Measurements from ENCODE around the gene NEURL1.

Gene NEURL1

DNA sequence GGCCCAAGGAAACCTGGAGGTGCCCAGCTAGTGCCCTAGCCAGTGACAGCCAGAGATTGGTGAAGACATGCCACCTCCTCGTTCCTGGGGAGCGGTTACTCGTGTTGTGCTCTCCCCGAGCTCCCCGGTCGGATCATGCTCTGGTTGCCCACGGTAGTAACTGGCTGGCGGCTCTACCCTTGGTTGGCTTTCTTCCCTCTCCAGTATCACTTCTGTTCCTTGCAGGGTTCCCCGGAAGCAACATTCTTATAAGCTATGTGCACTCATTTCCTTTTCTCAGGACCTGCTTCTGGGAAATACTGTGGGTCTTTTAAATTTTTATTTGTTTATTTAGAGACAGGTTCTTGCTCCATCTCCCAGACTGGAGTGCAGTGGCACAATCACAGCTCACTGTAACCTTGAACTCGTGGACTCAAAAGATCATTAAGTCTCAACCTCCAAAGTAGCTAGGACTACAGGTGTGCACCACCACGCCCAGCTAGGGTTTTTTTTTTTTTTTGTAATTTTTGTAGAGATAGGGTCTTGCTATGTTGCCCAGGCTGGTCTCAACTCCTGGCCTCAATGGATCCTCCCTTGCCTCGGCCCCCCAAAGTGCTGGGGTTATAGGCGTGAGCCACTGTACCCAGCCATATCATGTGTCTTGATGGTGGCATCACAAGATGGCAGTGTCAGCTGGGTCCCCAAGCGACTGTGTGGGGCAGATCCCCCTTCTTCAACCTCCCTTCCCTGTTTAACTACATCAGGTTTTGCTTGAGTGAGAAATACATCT, 27.9 kb upstream of the NEURL1 start:
- H3K27ac ChIP-seq = peak overlapping the region; percentile 21; the same call in 1 of the 2 replicates
- no peak for TF ChIP-seq ZFX (IDR thresholded peaks at IDR 0.05)
- TF ChIP-seq, protein P1, sequence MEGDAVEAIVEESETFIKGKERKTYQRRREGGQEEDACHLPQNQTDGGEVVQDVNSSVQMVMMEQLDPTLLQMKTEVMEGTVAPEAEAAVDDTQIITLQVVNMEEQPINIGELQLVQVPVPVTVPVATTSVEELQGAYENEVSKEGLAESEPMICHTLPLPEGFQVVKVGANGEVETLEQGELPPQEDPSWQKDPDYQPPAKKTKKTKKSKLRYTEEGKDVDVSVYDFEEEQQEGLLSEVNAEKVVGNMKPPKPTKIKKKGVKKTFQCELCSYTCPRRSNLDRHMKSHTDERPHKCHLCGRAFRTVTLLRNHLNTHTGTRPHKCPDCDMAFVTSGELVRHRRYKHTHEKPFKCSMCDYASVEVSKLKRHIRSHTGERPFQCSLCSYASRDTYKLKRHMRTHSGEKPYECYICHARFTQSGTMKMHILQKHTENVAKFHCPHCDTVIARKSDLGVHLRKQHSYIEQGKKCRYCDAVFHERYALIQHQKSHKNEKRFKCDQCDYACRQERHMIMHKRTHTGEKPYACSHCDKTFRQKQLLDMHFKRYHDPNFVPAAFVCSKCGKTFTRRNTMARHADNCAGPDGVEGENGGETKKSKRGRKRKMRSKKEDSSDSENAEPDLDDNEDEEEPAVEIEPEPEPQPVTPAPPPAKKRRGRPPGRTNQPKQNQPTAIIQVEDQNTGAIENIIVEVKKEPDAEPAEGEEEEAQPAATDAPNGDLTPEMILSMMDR (conservative IDR thresholded peaks at IDR 0.05) = no peak

DNA sequence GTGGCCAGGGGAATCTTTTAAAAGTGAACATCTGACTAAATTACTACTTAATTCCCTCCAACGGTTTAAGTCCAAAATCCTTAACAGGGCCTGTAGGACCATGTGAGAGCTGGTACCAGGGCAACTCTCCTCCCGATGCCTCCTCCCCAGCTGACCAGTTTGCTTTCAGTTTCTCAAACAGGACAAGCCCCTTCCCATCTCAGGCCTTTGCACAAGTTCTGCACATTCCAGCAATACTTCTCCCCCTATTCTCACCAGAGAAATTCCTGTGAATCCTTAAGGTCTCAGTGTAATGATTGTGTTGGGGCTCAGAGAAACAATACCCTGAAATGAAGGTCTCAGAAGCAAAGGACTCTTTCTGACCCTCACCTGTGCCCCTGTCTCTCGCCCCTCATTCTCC, 26.8 kb upstream of the NEURL1 start:
- TF ChIP-seq, protein P1 (conservative IDR thresholded peaks at IDR 0.05) = no peak
- TF ChIP-seq ZFX (IDR thresholded peaks at IDR 0.05) = no peak

DNA sequence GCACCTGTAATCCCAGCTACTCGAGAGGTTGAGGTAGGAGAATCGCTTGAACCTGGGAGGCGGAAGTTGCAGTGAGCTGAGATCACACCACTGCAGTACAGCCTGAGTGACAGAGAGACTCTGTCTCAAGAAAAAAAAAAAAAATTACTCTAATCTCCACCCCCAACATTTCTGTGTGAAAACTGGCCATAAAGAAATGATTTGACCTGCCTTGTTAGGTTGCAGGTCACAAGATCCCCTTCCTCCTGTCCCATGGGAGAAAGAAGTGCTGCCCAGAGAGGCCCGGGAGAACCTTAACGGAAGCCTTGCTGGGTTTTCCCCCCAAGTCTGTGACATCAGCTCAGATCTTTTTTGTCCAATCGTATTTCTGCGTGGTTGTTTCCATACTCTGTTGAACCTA, 26.1 kb upstream of the NEURL1 start:
- TF ChIP-seq ZFX (IDR thresholded peaks at IDR 0.05) = no peak
- TF ChIP-seq, protein P1 (conservative IDR thresholded peaks at IDR 0.05) = no peak
- no peak overlapping the region for H3K27ac ChIP-seq

More for the DNA sequence above, 26.8 kb upstream of the NEURL1 start:
- no peak overlapping the region for H3K27ac ChIP-seq

DNA sequence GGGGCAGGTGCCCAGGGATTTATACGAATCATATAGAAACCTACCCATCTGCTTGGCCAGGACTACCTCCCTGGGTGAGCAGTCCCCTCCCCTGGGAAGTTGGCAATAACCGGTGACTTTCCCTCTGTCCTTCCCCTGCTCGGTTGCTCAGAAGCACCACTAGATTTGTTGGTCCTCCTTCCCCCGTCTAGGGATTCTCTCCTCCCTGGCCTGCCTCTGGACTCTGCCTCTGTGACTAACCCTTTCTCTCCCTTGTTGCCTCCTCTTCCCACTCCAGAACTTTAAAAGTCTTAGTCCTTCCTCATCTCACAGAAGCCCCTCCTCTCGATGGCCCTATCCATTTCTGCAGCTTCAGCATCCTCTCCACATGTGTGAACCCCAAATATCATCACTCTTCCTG, 24.3 kb upstream of the NEURL1 start:
- TF ChIP-seq, protein P1 (conservative IDR thresholded peaks at IDR 0.05) = no peak
- TF ChIP-seq ZFX (IDR thresholded peaks at IDR 0.05) = no peak
- no peak overlapping the region for H3K27ac ChIP-seq

DNA sequence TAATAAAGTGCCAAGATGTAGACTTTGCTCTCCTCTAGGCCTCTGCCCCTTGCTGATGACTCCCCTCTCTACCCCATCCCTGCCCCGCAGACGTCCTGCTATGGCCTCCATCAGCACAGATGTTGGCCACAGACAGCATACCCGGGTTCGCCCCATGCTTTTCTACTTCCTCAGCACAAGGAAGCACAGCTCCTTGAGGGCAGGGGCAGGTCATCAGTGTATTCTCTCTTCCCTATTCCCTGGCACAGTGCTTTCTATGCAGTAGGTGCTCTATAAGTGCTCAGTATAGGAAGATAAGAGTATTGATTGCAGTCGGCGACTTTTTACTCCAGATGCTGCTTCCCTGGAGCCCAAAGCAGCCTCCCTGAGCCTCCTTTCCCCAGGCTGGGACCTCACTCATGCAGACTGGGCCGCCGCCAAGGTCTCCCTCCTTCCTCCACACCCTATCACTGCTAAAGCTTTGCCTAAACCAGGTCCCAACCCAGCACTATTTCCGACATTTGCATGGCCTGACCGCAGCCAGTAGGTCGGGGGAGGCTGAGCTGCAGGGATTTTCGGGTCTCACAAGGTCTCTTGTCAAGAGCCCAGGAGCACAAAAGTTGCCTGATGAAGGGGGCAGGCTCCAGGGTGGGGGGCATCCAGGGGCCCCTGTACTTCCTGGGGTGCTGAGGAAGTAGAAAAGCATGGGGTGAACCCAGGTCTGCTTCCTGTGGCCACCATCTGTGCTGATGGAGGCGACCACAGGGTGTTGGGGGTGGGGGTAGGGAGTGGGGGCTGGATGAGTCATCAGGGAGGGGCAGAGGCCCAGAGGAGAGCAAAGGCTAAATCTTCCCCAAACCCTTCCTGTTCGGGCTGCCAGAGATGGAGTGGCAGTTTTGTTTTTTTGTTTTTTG, 22.5 kb upstream of the NEURL1 start:
- TF ChIP-seq ZFX (IDR thresholded peaks at IDR 0.05) = no peak
- TF ChIP-seq, protein P1 (conservative IDR thresholded peaks at IDR 0.05) = no peak
- H3K27ac ChIP-seq = no peak overlapping the region

DNA sequence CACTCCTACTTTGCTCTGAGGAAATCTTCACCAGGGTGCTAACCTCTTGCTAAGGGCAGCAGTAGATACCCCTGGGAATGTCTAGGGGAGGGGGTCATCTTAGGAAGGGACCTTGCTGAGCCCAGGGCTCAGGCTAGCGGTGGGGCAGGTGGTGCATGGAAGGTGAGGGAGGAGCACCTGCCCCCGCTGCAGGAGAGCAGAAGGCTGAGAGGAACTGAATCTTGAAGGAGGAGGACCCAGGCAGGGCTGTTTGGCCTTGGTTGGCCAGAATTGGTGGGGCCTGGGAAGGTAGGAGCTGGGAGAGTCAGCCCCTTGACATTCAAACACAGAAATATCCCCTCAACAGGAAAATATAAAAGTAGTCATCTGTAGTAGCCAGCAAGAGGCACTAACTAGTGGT, 21.5 kb upstream of the NEURL1 start:
- H3K27ac ChIP-seq = no peak overlapping the region
- no peak for TF ChIP-seq ZFX (IDR thresholded peaks at IDR 0.05)
- TF ChIP-seq, protein P1 (conservative IDR thresholded peaks at IDR 0.05) = no peak

DNA sequence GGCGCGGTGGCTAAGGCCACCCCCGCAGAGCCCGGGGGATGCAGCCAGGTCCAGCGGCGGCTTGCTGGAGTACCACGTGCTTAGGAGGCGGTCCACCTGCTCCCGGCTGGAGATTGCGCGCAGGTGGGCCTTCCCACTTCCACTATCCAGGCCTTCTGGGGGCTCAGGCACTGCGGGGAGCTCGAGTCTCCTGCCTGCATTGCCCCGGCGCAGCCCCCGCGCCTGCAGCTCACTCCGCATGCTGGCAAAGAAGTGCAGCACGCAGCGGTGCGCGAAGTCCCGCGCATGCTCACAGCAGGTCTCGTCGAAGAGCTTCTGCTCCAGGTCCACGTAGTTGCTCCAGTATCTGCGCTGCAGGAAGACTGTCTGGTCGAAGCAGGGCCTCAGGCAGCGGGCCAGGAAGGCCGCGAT, 20.2 kb upstream of the NEURL1 start:
- no peak overlapping the region for H3K27ac ChIP-seq
- TF ChIP-seq, protein P1 (conservative IDR thresholded peaks at IDR 0.05) = no peak
- TF ChIP-seq ZFX (IDR thresholded peaks at IDR 0.05) = no peak

Measured in C4-2B (cell line).